K562 (cell line): ENCODE measurements around the gene PSAP. TPM values are rescaled to one million over a fixed set of nuclear protein-coding genes. Genes with fewer than 3 reads are reported as not detected.
A peak's percentile ranks its signal among the peaks of the same experiment; 100 is the strongest.

ENCODE experiments used
- ATF3 ChIP-seq, 2 experiments: fragments of 450-650 bp in 1 of 2; sonication (generic) in 1 of 2; formaldehyde crosslinking in 1 of 2; IDR thresholded peaks in 1 of 2; conservative IDR thresholded peaks in 1 of 2; 2 replicates each; pipeline versions ENCODE4 v1.6.1 to v1.8.1; 2016 to 2023; ENCODE audit warnings: mild to moderate bottlenecking in 2 of 2, moderate library complexity in 2 of 2, inconsistent platforms in 1 of 2, missing genetic modification reagents in 1 of 2
- ATF7 ChIP-seq: fragments of 450-650 bp; IDR thresholded peaks from 2 replicates; pipeline ENCODE4 v1.7.1; 2014; ENCODE audit warnings: mild to moderate bottlenecking, moderate library complexity
- CTBP1 ChIP-seq: fragments of 450-650 bp; IDR thresholded peaks from 2 replicates; pipeline ENCODE4 v1.6.1; 2016; ENCODE audit warnings: borderline replicate concordance
- FOSL1 ChIP-seq: fragments of 200-800 bp; sonication (Bioruptor generic); conservative IDR thresholded peaks from 2 replicates; pipeline ENCODE4 v1.6.1; 2016; ENCODE audit warnings: missing genetic modification characterization, missing compliant biosample characterization
- FOXP1 ChIP-seq: sonication (generic); formaldehyde crosslinking; IDR thresholded peaks from 2 replicates; pipeline ENCODE4 v1.8.0; 2022; ENCODE audit warnings: mild to moderate bottlenecking, missing genetic modification reagents
- JUND ChIP-seq, 2 experiments: IDR thresholded peaks; 2 replicates in 1 of 2; 3 replicates in 1 of 2; pipeline ENCODE4 v1.6.1; 2011; ENCODE audit warnings: borderline replicate concordance in 2 of 2, low read depth in 2 of 2, low read length in 2 of 2, improper control_type of control experiment in 1 of 2, missing biosample characterization in 1 of 2, missing genetic modification characterization in 1 of 2, missing genetic modification reagents in 1 of 2
- LCOR ChIP-seq: sonication (generic); formaldehyde crosslinking; IDR thresholded peaks from 2 replicates; pipeline ENCODE4 v1.8.0; 2022; ENCODE audit warnings: mild to moderate bottlenecking, missing genetic modification reagents
- NEUROD1 ChIP-seq: fragments of 150-350 bp; IDR thresholded peaks from 2 replicates; pipeline ENCODE4 v1.6.1; 2014; ENCODE audit warnings: borderline replicate concordance, low read length, low read depth; ENCODE audit not compliant: partially characterized antibody
- NFATC3 ChIP-seq: fragments of 450-650 bp; IDR thresholded peaks from 2 replicates; pipeline ENCODE4 v1.6.1; 2017; ENCODE audit warnings: mild to moderate bottlenecking
- SMAD1 ChIP-seq: fragments of 150-350 bp; IDR thresholded peaks from 2 replicates; pipeline ENCODE4 v1.6.1; 2014; ENCODE audit warnings: low read length, low read depth; ENCODE audit not compliant: partially characterized antibody
- SMARCE1 ChIP-seq: fragments of 450-650 bp; IDR thresholded peaks from 2 replicates; pipeline ENCODE4 v1.7.1; 2016; ENCODE audit warnings: mild to moderate bottlenecking
- TFAP4 ChIP-seq: sonication (generic); formaldehyde crosslinking; IDR thresholded peaks from 2 replicates; pipeline ENCODE4 v1.8.0; 2022; ENCODE audit warnings: missing genetic modification reagents, mild to moderate bottlenecking, moderate library complexity, borderline replicate concordance
- ZNF212 ChIP-seq: fragments of 450-650 bp; formaldehyde crosslinking; IDR thresholded peaks from 2 replicates; pipeline ENCODE4 v1.4.0; 2020; ENCODE audit warnings: mild to moderate bottlenecking
- polyA plus RNA-seq, 8 experiments: library from polyadenylated mRNA; depleted of rRNA in 4 of 8; stranded (reverse) in 5 of 8; unstranded in 3 of 8; fragments of >200 nt; fragmentation: Nextera tagmentation in 2 of 8; fragmentation: Illumina TruSeq in 1 of 8; extraction: Ambion mirVana in 2 of 8; extraction: Trizol in 1 of 8; gene quantifications; 2 replicates each; pipeline versions ENCODE4 v1.2.1 to v1.2.3, GENCODE V29; 2011 to 2014; ENCODE audit warnings: inconsistent platforms in 1 of 8, missing spikeins in 1 of 8
- total RNA-seq, 7 experiments: library from RNA; depleted of rRNA in 6 of 7; stranded (reverse); fragments of >200 nt in 6 of 7; fragmentation: Illumina TruSeq in 2 of 7; extraction: Trizol in 2 of 7; gene quantifications; 2 replicates each; pipeline versions ENCODE4 v1.2.1 to v1.2.3, GENCODE V29; 2011 to 2021; ENCODE audit warnings: low replicate concordance in 1 of 7
- TF ChIP-seq, protein P1 (sequence below): fragments of 250-450 bp; sonication (Bioruptor Pico); IDR thresholded peaks from 2 replicates; pipeline ENCODE4 v1.4.0; 2020; ENCODE audit warnings: mild to moderate bottlenecking, moderate library complexity
- TF ChIP-seq, protein P2 (sequence below): sonication (generic); formaldehyde crosslinking; IDR thresholded peaks from 2 replicates; pipeline ENCODE4 v1.8.0; 2022; ENCODE audit warnings: missing genetic modification reagents, mild to moderate bottlenecking, borderline replicate concordance
- TF ChIP-seq, protein P3 (sequence below): fragments of 250-450 bp; sonication (Bioruptor Pico); IDR thresholded peaks from 2 replicates; pipeline ENCODE4 v1.4.0; 2020; ENCODE audit warnings: mild to moderate bottlenecking

PSAP gene
- total and polyA plus RNA-seq, 9 of the 15 experiments (the other 6 are each of a cell fraction or from before 2014, with no cell fraction given) = 245 to 700 (median 429) TPM

GRCh38 chr10:71771821-71772617 lies 79.0 kb downstream of the PSAP start (continued):
- TF ChIP-seq SMARCE1 = peak; percentile 46; the same call in 1 of the 2 replicates
- no peak for TF ChIP-seq ATF7
- TF ChIP-seq TFAP4 (CRISPR knock-in tag) = peak; percentile 33; the same call in 1 of the 2 replicates
- peak; percentile 12; the same call in 1 of the 2 replicates for TF ChIP-seq CTBP1
- TF ChIP-seq FOSL1 (tag) = peak; percentile 89
- peak; percentile 91 for TF ChIP-seq ATF3 (IDR thresholded peaks at IDR 0.05)
- no peak for TF ChIP-seq ATF3 (CRISPR knock-in tag; conservative IDR thresholded peaks at IDR 0.05)
- TF ChIP-seq NEUROD1 = no peak
- TF ChIP-seq NFATC3 = peak; percentile 77; the same call in 1 of the 2 replicates
- peak; percentile 93 for TF ChIP-seq JUND (IDR thresholded peaks at IDR 0.05; ENCODE audit: borderline replicate concordance, low read depth, low read length)
- peak; percentile 83; the same call in 2 of the 3 replicates for TF ChIP-seq JUND (tag; IDR thresholded peaks at IDR 0.05; ENCODE audit: borderline replicate concordance, low read depth, low read length)
- TF ChIP-seq, protein P1, sequence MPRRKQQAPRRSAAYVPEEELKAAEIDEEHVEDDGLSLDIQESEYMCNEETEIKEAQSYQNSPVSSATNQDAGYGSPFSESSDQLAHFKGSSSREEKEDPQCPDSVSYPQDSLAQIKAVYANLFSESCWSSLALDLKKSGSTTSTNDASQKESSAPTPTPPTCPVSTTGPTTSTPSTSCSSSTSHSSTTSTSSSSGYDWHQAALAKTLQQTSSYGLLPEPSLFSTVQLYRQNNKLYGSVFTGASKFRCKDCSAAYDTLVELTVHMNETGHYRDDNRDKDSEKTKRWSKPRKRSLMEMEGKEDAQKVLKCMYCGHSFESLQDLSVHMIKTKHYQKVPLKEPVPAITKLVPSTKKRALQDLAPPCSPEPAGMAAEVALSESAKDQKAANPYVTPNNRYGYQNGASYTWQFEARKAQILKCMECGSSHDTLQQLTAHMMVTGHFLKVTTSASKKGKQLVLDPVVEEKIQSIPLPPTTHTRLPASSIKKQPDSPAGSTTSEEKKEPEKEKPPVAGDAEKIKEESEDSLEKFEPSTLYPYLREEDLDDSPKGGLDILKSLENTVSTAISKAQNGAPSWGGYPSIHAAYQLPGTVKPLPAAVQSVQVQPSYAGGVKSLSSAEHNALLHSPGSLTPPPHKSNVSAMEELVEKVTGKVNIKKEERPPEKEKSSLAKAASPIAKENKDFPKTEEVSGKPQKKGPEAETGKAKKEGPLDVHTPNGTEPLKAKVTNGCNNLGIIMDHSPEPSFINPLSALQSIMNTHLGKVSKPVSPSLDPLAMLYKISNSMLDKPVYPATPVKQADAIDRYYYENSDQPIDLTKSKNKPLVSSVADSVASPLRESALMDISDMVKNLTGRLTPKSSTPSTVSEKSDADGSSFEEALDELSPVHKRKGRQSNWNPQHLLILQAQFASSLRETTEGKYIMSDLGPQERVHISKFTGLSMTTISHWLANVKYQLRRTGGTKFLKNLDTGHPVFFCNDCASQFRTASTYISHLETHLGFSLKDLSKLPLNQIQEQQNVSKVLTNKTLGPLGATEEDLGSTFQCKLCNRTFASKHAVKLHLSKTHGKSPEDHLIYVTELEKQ (CRISPR knock-in tag) = no peak
- TF ChIP-seq, protein P2, sequence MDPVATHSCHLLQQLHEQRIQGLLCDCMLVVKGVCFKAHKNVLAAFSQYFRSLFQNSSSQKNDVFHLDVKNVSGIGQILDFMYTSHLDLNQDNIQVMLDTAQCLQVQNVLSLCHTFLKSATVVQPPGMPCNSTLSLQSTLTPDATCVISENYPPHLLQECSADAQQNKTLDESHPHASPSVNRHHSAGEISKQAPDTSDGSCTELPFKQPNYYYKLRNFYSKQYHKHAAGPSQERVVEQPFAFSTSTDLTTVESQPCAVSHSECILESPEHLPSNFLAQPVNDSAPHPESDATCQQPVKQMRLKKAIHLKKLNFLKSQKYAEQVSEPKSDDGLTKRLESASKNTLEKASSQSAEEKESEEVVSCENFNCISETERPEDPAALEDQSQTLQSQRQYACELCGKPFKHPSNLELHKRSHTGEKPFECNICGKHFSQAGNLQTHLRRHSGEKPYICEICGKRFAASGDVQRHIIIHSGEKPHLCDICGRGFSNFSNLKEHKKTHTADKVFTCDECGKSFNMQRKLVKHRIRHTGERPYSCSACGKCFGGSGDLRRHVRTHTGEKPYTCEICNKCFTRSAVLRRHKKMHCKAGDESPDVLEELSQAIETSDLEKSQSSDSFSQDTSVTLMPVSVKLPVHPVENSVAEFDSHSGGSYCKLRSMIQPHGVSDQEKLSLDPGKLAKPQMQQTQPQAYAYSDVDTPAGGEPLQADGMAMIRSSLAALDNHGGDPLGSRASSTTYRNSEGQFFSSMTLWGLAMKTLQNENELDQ (CRISPR knock-in tag) = no peak
- TF ChIP-seq SMAD1 = no peak
- no peak for TF ChIP-seq ZNF212 (CRISPR knock-in tag)
- TF ChIP-seq, protein P3, sequence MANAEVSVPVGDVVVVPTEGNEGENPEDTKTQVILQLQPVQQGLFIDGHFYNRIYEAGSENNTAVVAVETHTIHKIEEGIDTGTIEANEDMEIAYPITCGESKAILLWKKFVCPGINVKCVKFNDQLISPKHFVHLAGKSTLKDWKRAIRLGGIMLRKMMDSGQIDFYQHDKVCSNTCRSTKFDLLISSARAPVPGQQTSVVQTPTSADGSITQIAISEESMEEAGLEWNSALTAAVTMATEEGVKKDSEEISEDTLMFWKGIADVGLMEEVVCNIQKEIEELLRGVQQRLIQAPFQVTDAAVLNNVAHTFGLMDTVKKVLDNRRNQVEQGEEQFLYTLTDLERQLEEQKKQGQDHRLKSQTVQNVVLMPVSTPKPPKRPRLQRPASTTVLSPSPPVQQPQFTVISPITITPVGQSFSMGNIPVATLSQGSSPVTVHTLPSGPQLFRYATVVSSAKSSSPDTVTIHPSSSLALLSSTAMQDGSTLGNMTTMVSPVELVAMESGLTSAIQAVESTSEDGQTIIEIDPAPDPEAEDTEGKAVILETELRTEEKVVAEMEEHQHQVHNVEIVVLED (CRISPR knock-in tag) = no peak
- TF ChIP-seq FOXP1 (CRISPR knock-in tag) = no peak
- no peak for TF ChIP-seq LCOR
